Right cardiac atrium (tissue), 5 donors: ENCODE results near the gene FAM217B. TPM values are rescaled to one million over a fixed set of nuclear protein-coding genes. Genes with fewer than 3 reads are reported as not detected.

Experiments used
- ATAC-seq, 2 donors: fragments of 200-7000 bp; cut with Tn5 transposase; one replicate each; pipeline versions ENCODE4 v1.8.0 to v1.9.1; 2020; ENCODE audit warnings: moderate library complexity in 2 of 2, mild to moderate bottlenecking in 1 of 2
- DNase-seq, 3 donors: peaks; one replicate each; pipeline ENCODE4 v3.0.0-alpha.2; 2020
- H3K27ac ChIP-seq: one replicate; pipeline ENCODE4 v1.5.1; 2013; ENCODE audit warnings: mild to moderate bottlenecking, low read length, control low read depth, moderate library complexity
- H3K27me3 ChIP-seq: one replicate; pipeline ENCODE4 v1.6.1; 2013; ENCODE audit not compliant: control insufficient read depth, insufficient read depth
- H3K4me1 ChIP-seq: one replicate; pipeline ENCODE4 v1.6.1; 2013; ENCODE audit warnings: low read length; ENCODE audit not compliant: control insufficient read depth, insufficient read depth
- H3K4me3 ChIP-seq: one replicate; pipeline ENCODE4 v1.5.1; 2013; ENCODE audit warnings: low read length, control low read depth
- H3K9me3 ChIP-seq: one replicate; pipeline ENCODE4 v1.6.1; 2013; ENCODE audit warnings: low read length; ENCODE audit not compliant: control insufficient read depth
- WGBS: extraction: QIAGEN DNeasy Blood & Tissue Kit; methylation state at CpG from one replicate; pipeline ENCODE4 v1.1.7; 2013; 5-methylcytosine and 5-hydroxymethylcytosine counted together
- intact Hi-C, 4 donors: fragments of 100-400 bp; cut with DNase I; formaldehyde crosslinking; loops; one replicate each; pipeline versions ENCODE4 v1.11.0 to v1.14.0; 2022 to 2023
- polyA plus RNA-seq: library from polyadenylated mRNA; stranded (reverse); fragments of 200-250 nt; gene quantifications from one replicate; pipeline ENCODE4 v1.2.3, GENCODE V29; 2013
- total RNA-seq, 4 donors: library from RNA; stranded (reverse); fragmentation: NEBNext Ultra II Directional; extraction: Animal tissue kit (Norgen Biotek cat#: 25700); gene quantifications; one replicate each; pipeline ENCODE4 v1.2.1, GENCODE V29; 2021
- donor health status: healthy with polysubstance abuse.
- donor health status: DM: no; HTN: yes; CAD: no.
- donor health status: DM: no; HTN: no; CAD: no.
- donor health status: DM: no; HTN: yes; CAD: no; lungs with severe emphysema.
- donor health status: DM: yes; HTN: yes; CAD: no.

FAM217B gene
- total and polyA plus RNA-seq, 5 donors, result 5.5 to 27.6 (median 25.6) TPM

- no peak for DNase-seq
- intact Hi-C loops, result no loop called here
- H3K4me3 ChIP-seq, result no peak overlapping the region
- no peaks in the 10 kb centered on the region for H3K9me3 ChIP-seq
- H3K27ac ChIP-seq, result no peak overlapping the region
- H3K27me3 ChIP-seq, result no peaks in the 10 kb centered on the region
- ATAC-seq, result no peak
- no peaks in the 10 kb centered on the region for H3K4me1 ChIP-seq
Measured at GRCh38 chr20:59925899-59926298, 14.3 kb upstream of the FAM217B start.

- no peaks in the 10 kb centered on the region for H3K9me3 ChIP-seq
- intact Hi-C loops, result no loop called here
- no peaks in the 10 kb centered on the region for H3K27me3 ChIP-seq
- DNase-seq (no peak), ATAC-seq (no peak)
- H3K27ac ChIP-seq, result no peak overlapping the region
- no peak overlapping the region for H3K4me3 ChIP-seq
- H3K4me1 ChIP-seq, result no peaks in the 10 kb centered on the region
- 88% methylated on average over 9 of the region's 9 CpGs for whole genome bisulfite sequencing
Measured at GRCh38 chr20:59931511-59932312, 8.5 kb upstream of the FAM217B start.

GRCh38 chr20:59932616-59933295 lies 7.4 kb upstream of the FAM217B start:
- Histone ChIP-seq H3K27ac (no peak overlapping the region), H3K9me3 (no peaks in the 10 kb centered on the region), H3K4me1 (no peaks in the 10 kb centered on the region), H3K4me3 (peak overlapping the region; percentile 67), H3K27me3 (no peaks in the 10 kb centered on the region)
- intact Hi-C loops, result no loop called here
- DNase-seq (peak; percentile 18 to 57 (median 45)), ATAC-seq (peak in 1 of 2 donors; percentile 4)
- 82% methylated on average over 72 of the region's 72 CpGs for whole genome bisulfite sequencing

GRCh38 chr20:59933296-59933848 lies 6.8 kb upstream of the FAM217B start, which contains the start of gene SYCP2:
Gene SYCP2 (minus strand): TSS chr20:59933637. CDS start chr20:59922413, 11,224 bp downstream.
- peak; percentile 72 to 88 (median 85) for DNase-seq
- no peaks in the 10 kb centered on the region for H3K9me3 ChIP-seq
- 22% methylated on average over 65 of the region's 65 CpGs for WGBS
- H3K27me3 ChIP-seq, result no peaks in the 10 kb centered on the region
- peak; percentile 80 to 92 for ATAC-seq
- intact Hi-C loops, result no loop called here
- H3K4me1 ChIP-seq, result no peaks in the 10 kb centered on the region
- peak within 1 kb of the TSS; percentile 75 for H3K27ac ChIP-seq
- peak within 1 kb of the TSS; percentile 67 for H3K4me3 ChIP-seq

GRCh38 chr20:59933849-59934585 lies 6.2 kb upstream of the FAM217B start:
- ATAC-seq, result peak; percentile 93 to 95
- 2% methylated on average over 59 of the region's 59 CpGs for WGBS
- DNase-seq, result peak; percentile 78 to 94 (median 94)
- Histone ChIP-seq H3K4me1 (peaks cover under 1% of the 10 kb centered on the region), H3K4me3 (peak overlapping the region; percentile 67), H3K27ac (peak overlapping the region; percentile 75), H3K27me3 (no peaks in the 10 kb centered on the region), H3K9me3 (no peaks in the 10 kb centered on the region)
- intact Hi-C loops, result no loop called here

GRCh38 chr20:59935457-59936185 lies 4.6 kb upstream of the FAM217B start:
- Histone ChIP-seq H3K9me3 (no peaks in the 10 kb centered on the region), H3K27ac (no peak overlapping the region), H3K4me1 (peaks cover 5% of the 10 kb centered on the region), H3K27me3 (no peaks in the 10 kb centered on the region), H3K4me3 (no peak overlapping the region)
- 88% methylated on average over 8 of the region's 8 CpGs for WGBS
- ATAC-seq, result no peak
- DNase-seq, result no peak
- intact Hi-C loops, result no loop called here

GRCh38 chr20:59936409-59936808 lies 3.8 kb upstream of the FAM217B start:
- Histone ChIP-seq H3K4me3 (no peak overlapping the region), H3K4me1 (peaks cover 5% of the 10 kb centered on the region), H3K27ac (no peak overlapping the region), H3K27me3 (no peaks in the 10 kb centered on the region), H3K9me3 (no peaks in the 10 kb centered on the region)
- ATAC-seq, result no peak
- 40% methylated on average over 4 of the region's 4 CpGs for WGBS
- intact Hi-C loops, result no loop called here
- DNase-seq, result no peak

- H3K9me3 ChIP-seq, result no peaks in the 10 kb centered on the region
- no peak overlapping the region for H3K4me3 ChIP-seq
- peaks cover 5% of the 10 kb centered on the region for H3K4me1 ChIP-seq
- WGBS, result 37% methylated on average over 3 of the region's 3 CpGs
- intact Hi-C loops, result no loop called here
- peak overlapping the region; percentile 33 for H3K27ac ChIP-seq
- H3K27me3 ChIP-seq, result no peaks in the 10 kb centered on the region
- no peak for DNase-seq
- ATAC-seq, result no peak
Measured at GRCh38 chr20:59937150-59937549, 3.0 kb upstream of the FAM217B start.

- DNase-seq (no peak), ATAC-seq (no peak)
- peaks cover 5% of the 10 kb centered on the region for H3K4me1 ChIP-seq
- H3K4me3 ChIP-seq, result no peak overlapping the region
- no peaks in the 10 kb centered on the region for H3K9me3 ChIP-seq
- peak overlapping the region; percentile 17 for H3K27ac ChIP-seq
- 46% methylated on average over 4 of the region's 4 CpGs for WGBS
- intact Hi-C loops, result no loop called here
- H3K27me3 ChIP-seq, result no peaks in the 10 kb centered on the region
Measured at GRCh38 chr20:59938221-59938620, 2.0 kb upstream of the FAM217B start.

- 73% methylated on average over 7 of the region's 7 CpGs for WGBS
- no peak overlapping the region for H3K4me3 ChIP-seq
- H3K4me1 ChIP-seq, result peaks cover 5% of the 10 kb centered on the region
- H3K9me3 ChIP-seq, result no peaks in the 10 kb centered on the region
- intact Hi-C loops, result no loop called here
- H3K27me3 ChIP-seq, result no peaks in the 10 kb centered on the region
- ATAC-seq, result no peak
- DNase-seq, result peak in 2 of 3 donors; percentile 28 to 63
- peak overlapping the region; percentile 17 for H3K27ac ChIP-seq
Measured at GRCh38 chr20:59938696-59939051, 1.5 kb upstream of the FAM217B start.
